HCT116 (cell line): ENCODE results near the gene DACT3. TPM values are rescaled to one million over a fixed set of nuclear protein-coding genes. Genes with fewer than 3 reads are reported as not detected.

Source experiments
- ATAC-seq: fragments of 200-7000 bp; cut with Tn5 transposase; 2 replicates; pipeline ENCODE4 v1.9.1; 2020; ENCODE audit warnings: mild to moderate bottlenecking, moderate library complexity
- BruUV-seq: library from RNA; stranded (reverse); fragments of 400-500 nt; replicated peaks from 2 replicates; lab custom pipeline; 2021; lab: Mats Ljungman, UMichigan
- CTCF ChIA-PET: fragments of 300-600 bp; sonication (Branson Sonifier 250); formaldehyde crosslinking; loops from one replicate; lab custom pipeline; 2021; ENCODE audit warnings: antibody characterized with exemption; lab: Charles Lee
- POLR2A ChIA-PET: fragments of 300-600, 350-600 bp; sonication (Branson Sonifier 250); formaldehyde crosslinking; loops from one replicate; lab custom pipeline; 2021; ENCODE audit warnings: antibody characterized with exemption; lab: Charles Lee
- RAD21 ChIA-PET, 2 experiments: fragments of 300-600 bp; sonication (Branson Sonifier 250); formaldehyde crosslinking; loops; one replicate each; lab custom pipeline; 2023; ENCODE audit warnings: low total read pairs in 2 of 2; ENCODE audit not compliant: uncharacterized antibody in 2 of 2, unreplicated experiment in 2 of 2, low non-redundant PET in 1 of 2; lab: Charles Lee
- DNase-seq: peaks from one replicate; pipeline ENCODE4 v3.0.0-alpha.2; 2010; ENCODE audit warnings: low read depth, low spot score
- H2AFZ ChIP-seq: fragments of 200-600 bp; shearing (Covaris generic), sonication (generic); 2 replicates; pipeline ENCODE4 v1.6.1; 2017; ENCODE audit warnings: low read depth, mixed run types, mixed read lengths, antibody characterized with exemption, low read length; ENCODE audit not compliant: poor library complexity, severe bottlenecking
- H3K27ac ChIP-seq: 2 replicates; pipeline ENCODE4 v1.5.1; 2012; ENCODE audit warnings: low read depth, low read length
- H3K27me3 ChIP-seq: fragments of 200-600 bp; sonication (generic); 2 replicates; pipeline ENCODE4 v1.6.1; 2016; ENCODE audit warnings: mixed run types, low read length, mixed read lengths; ENCODE audit not compliant: insufficient read depth
- H3K36me3 ChIP-seq, 2 experiments: fragments of 200-500 bp in 1 of 2; fragments of 200-600 bp in 1 of 2; sonication (Bioruptor generic) in 1 of 2; sonication (generic) in 1 of 2; 2 replicates each; pipeline versions ENCODE4 v1.5.1 to v1.6.1; 2014 to 2016; ENCODE audit warnings: low read length in 2 of 2, inconsistent platforms in 1 of 2, mixed read lengths in 1 of 2, mixed run types in 1 of 2; ENCODE audit not compliant: insufficient read depth in 2 of 2, control insufficient read depth in 1 of 2
- H3K4me1 ChIP-seq, 2 experiments: fragments of 200-600 bp in 1 of 2; sonication (generic) in 1 of 2; 2 replicates each; pipeline versions ENCODE4 v1.5.1 to v1.6.1; 2012 to 2017; ENCODE audit warnings: low read length in 2 of 2, inconsistent platforms in 1 of 2, mild to moderate bottlenecking in 1 of 2, mixed read lengths in 1 of 2, mixed run types in 1 of 2, moderate library complexity in 1 of 2; ENCODE audit not compliant: insufficient read depth in 2 of 2, control insufficient read depth in 1 of 2
- H3K4me2 ChIP-seq: fragments of 200-600 bp; sonication (generic); 2 replicates; pipeline ENCODE4 v1.6.1; 2017; ENCODE audit warnings: mixed run types, low read length, mixed read lengths
- H3K4me3 ChIP-seq, 2 experiments: fragments of 200-600 bp in 1 of 2; sonication (generic) in 1 of 2; replicated peaks in 1 of 2; 2 replicates each; pipeline ENCODE4 v1.5.1; 2011 to 2016; ENCODE audit warnings: low read length in 2 of 2, control low read depth in 1 of 2, low read depth in 1 of 2, mild to moderate bottlenecking in 1 of 2, mixed read lengths in 1 of 2, mixed run types in 1 of 2
- H3K79me2 ChIP-seq: fragments of 200-600 bp; sonication (generic); 2 replicates; pipeline ENCODE4 v1.6.1; 2017; ENCODE audit warnings: mild to moderate bottlenecking, mixed run types, low read length, moderate library complexity, mixed read lengths; ENCODE audit not compliant: insufficient read depth
- H3K9ac ChIP-seq: fragments of 200-600 bp; sonication (generic); 2 replicates; pipeline ENCODE4 v1.6.1; 2016; ENCODE audit warnings: low read length, mixed read lengths
- H3K9me2 ChIP-seq: fragments of 200-600 bp; sonication (generic), shearing (Covaris generic); 2 replicates; pipeline ENCODE4 v1.6.1; 2017; ENCODE audit warnings: mixed run types, mild to moderate bottlenecking, moderate library complexity; ENCODE audit not compliant: insufficient read depth
- H3K9me3 ChIP-seq, 2 experiments: fragments of 200-500 bp in 1 of 2; fragments of 200-600 bp in 1 of 2; sonication (Bioruptor generic) in 1 of 2; sonication (generic) in 1 of 2; 2 replicates each; pipeline ENCODE4 v1.6.1; 2014 to 2017; ENCODE audit warnings: low read length in 2 of 2, mixed read lengths in 2 of 2, inconsistent platforms in 1 of 2, low read depth in 1 of 2, mild to moderate bottlenecking in 1 of 2, mixed run types in 1 of 2, moderate library complexity in 1 of 2; ENCODE audit not compliant: control insufficient read depth in 1 of 2, insufficient read depth in 1 of 2
- H4K20me1 ChIP-seq: fragments of 200-600 bp; sonication (generic), shearing (Covaris generic); 2 replicates; pipeline ENCODE4 v1.6.1; 2017; ENCODE audit warnings: mixed run types, mild to moderate bottlenecking, moderate library complexity; ENCODE audit not compliant: insufficient read depth
- EZH2 ChIP-seq: fragments of 200-600 bp; sonication (generic); IDR thresholded peaks from 2 replicates; pipeline ENCODE4 v1.6.1; 2017; ENCODE audit warnings: antibody characterized with exemption, mixed run types
- EZH2phosphoT487 ChIP-seq: fragments of 200-600 bp; IDR thresholded peaks from 2 replicates; pipeline ENCODE4 v1.6.1; 2018; ENCODE audit warnings: antibody characterized with exemption, borderline replicate concordance
- FOSL1 ChIP-seq: IDR thresholded peaks from 2 replicates; pipeline ENCODE4 v1.6.1; 2012; ENCODE audit warnings: low read depth
- POLR2A ChIP-seq: IDR thresholded peaks from 2 replicates; pipeline ENCODE4 v1.7.0; 2011; ENCODE audit warnings: borderline replicate concordance; ENCODE audit not compliant: insufficient read depth, insufficient read length; ENCODE audit errors: extremely low read depth
- REST ChIP-seq: IDR thresholded peaks from 2 replicates; pipeline ENCODE4 v1.6.1; 2012; ENCODE audit warnings: low read depth
- SP1 ChIP-seq: IDR thresholded peaks from 2 replicates; pipeline ENCODE4 v1.6.1; 2012; ENCODE audit warnings: low read depth
- TCF7L2 ChIP-seq: IDR thresholded peaks from 2 replicates; pipeline ENCODE4 v1.7.0; 2011; ENCODE audit warnings: borderline replicate concordance, inconsistent platforms; ENCODE audit not compliant: insufficient read depth, insufficient read length; ENCODE audit errors: extremely low read depth
- intact Hi-C: fragments of 100-400 bp; cut with micrococcal nuclease; formaldehyde crosslinking; loops from 2 replicates; pipeline ENCODE4 v1.10.0; 2022
- total RNA-seq: library from RNA; stranded (reverse); gene quantifications from one replicate; pipeline ENCODE4 v1.2.1, GENCODE V29; 2021; ENCODE audit not compliant: unreplicated experiment
- TF ChIP-seq, protein P1 (sequence below), 3 experiments: fragments of 200-600 bp in 1 of 3; sonication (generic) in 1 of 3; IDR thresholded peaks in 2 of 3; conservative IDR thresholded peaks in 1 of 3; 2 replicates each; pipeline ENCODE4 v1.5.1; 2012 to 2017; ENCODE audit warnings: low read depth in 2 of 3, low read length in 2 of 3, antibody characterized with exemption in 1 of 3, borderline replicate concordance in 1 of 3, control low read depth in 1 of 3, mild to moderate bottlenecking in 1 of 3, mixed read lengths in 1 of 3, mixed run types in 1 of 3, moderate library complexity in 1 of 3; ENCODE audit not compliant: insufficient read depth in 1 of 3

Gene DACT3
- total RNA-seq, 1 experiment from 2014 or later: 2.0 TPM

GRCh38 chr19:46640656-46641055, 20.3 kb downstream of the DACT3 start (continued):
- TF ChIP-seq REST: no peak

GRCh38 chr19:46639358-46640182, 21.4 kb downstream of the DACT3 start:
- POLR2A ChIA-PET: no interaction called here

More at GRCh38 chr19:46639358-46640182, 21.4 kb downstream of the DACT3 start:
- CTCF ChIA-PET: interaction anchor here (1.0 kb wide), 1 partner anchor 25 kb away, joined by 3 read pairs; no protein-coding TSS in a partner anchor
- no peaks in the 10 kb centered on the region for H3K27me3 ChIP-seq
- ATAC-seq (no peak), DNase-seq (no peak)
- RAD21 ChIA-PET: no interaction called here
- intact Hi-C loops: no loop called here
- no peaks in the 10 kb centered on the region for H3K9me3 ChIP-seq
- peak overlapping the region; percentile 93 for H3K4me2 ChIP-seq
- peak overlapping the region; percentile 37 to 64 for H3K4me3 ChIP-seq
- no peak overlapping the region for H3K9ac ChIP-seq
- peak overlapping the region; percentile 95 for H2AFZ ChIP-seq
- no peaks in the 10 kb centered on the region for H3K79me2 ChIP-seq
- BruUV-seq: no TSS peak
- H3K27ac ChIP-seq: peak overlapping the region; percentile 62; the same call in 1 of the 2 replicates
- H4K20me1 ChIP-seq: no peaks in the 10 kb centered on the region
- peaks cover 11 to 22% of the 10 kb centered on the region in 2 experiments for H3K4me1 ChIP-seq
- no peaks in the 10 kb centered on the region for H3K36me3 ChIP-seq
- H3K9me2 ChIP-seq: no peaks in the 10 kb centered on the region
- TF ChIP-seq TCF7L2 (no peak), EZH2phosphoT487 (no peak), SP1 (no peak), EZH2 (no peak), POLR2A (no peak), FOSL1 (no peak)
- TF ChIP-seq, protein P1, sequence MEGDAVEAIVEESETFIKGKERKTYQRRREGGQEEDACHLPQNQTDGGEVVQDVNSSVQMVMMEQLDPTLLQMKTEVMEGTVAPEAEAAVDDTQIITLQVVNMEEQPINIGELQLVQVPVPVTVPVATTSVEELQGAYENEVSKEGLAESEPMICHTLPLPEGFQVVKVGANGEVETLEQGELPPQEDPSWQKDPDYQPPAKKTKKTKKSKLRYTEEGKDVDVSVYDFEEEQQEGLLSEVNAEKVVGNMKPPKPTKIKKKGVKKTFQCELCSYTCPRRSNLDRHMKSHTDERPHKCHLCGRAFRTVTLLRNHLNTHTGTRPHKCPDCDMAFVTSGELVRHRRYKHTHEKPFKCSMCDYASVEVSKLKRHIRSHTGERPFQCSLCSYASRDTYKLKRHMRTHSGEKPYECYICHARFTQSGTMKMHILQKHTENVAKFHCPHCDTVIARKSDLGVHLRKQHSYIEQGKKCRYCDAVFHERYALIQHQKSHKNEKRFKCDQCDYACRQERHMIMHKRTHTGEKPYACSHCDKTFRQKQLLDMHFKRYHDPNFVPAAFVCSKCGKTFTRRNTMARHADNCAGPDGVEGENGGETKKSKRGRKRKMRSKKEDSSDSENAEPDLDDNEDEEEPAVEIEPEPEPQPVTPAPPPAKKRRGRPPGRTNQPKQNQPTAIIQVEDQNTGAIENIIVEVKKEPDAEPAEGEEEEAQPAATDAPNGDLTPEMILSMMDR (IDR thresholded peaks at IDR 0.05 in 2 of 3, conservative IDR thresholded peaks at IDR 0.05 in 1 of 3; ENCODE audit: borderline replicate concordance in 1 of 3, insufficient read depth in 1 of 3, low read depth in 2 of 3, low read length in 2 of 3): no peak
